Measurements from ENCODE around the gene B4GALT3.

The B4GALT3 gene

GRCh38 chr1:161131523-161132409, 45.5 kb downstream of the B4GALT3 start:
- DNase-seq = peak in 8 of 56 donors; percentile 8 to 66 (median 38)

GRCh38 chr1:161130266-161130665, 47.0 kb downstream of the B4GALT3 start:
- DNase-seq = no peak

GRCh38 chr1:161128591-161129420, 48.5 kb downstream of the B4GALT3 start:
- DNase-seq = no peak

GRCh38 chr1:161127649-161128048, 49.7 kb downstream of the B4GALT3 start:
- DNase-seq = no peak

- no peak for DNase-seq
Measured at GRCh38 chr1:161122967-161123366, 54.3 kb downstream of the B4GALT3 start.

- DNase-seq = no peak
Measured at GRCh38 chr1:161121834-161122233, 55.5 kb downstream of the B4GALT3 start.

Data from amygdala (tissue), 56 donors.